HepG2 (cell line): ENCODE results near the gene DENND5B.

Experiments
- GTF3A ChIP-seq: sonication (generic); formaldehyde crosslinking; conservative IDR thresholded peaks from 2 replicates; pipeline ENCODE4 v1.4.0; 2020; ENCODE audit warnings: mild to moderate bottlenecking, missing genetic modification reagents
- KLF16 ChIP-seq, 2 experiments: sonication (generic) in 1 of 2; formaldehyde crosslinking in 1 of 2; IDR thresholded peaks; 2 replicates each; pipeline versions ENCODE4 v1.6.1 to v1.8.0; 2016 to 2023; ENCODE audit warnings: missing genetic modification reagents in 2 of 2, missing compliant biosample characterization in 1 of 2
- NFIB ChIP-seq: sonication (generic); formaldehyde crosslinking; IDR thresholded peaks from 2 replicates; pipeline ENCODE4 v1.9.0; 2021; ENCODE audit warnings: missing genetic modification reagents, mild to moderate bottlenecking, borderline replicate concordance
- NFIC ChIP-seq: IDR thresholded peaks from 2 replicates; pipeline ENCODE4 v1.6.1; 2012; ENCODE audit warnings: mild to moderate bottlenecking, low read length, inconsistent platforms
- NR2C2 ChIP-seq: sonication (generic); formaldehyde crosslinking; IDR thresholded peaks from 2 replicates; pipeline ENCODE4 v1.4.0; 2020; ENCODE audit warnings: missing genetic modification reagents, mild to moderate bottlenecking, moderate library complexity, borderline replicate concordance
- PATZ1 ChIP-seq: sonication (generic); formaldehyde crosslinking; IDR thresholded peaks from 2 replicates; pipeline ENCODE4 v1.4.0; 2020; ENCODE audit warnings: missing genetic modification reagents
- REPIN1 ChIP-seq: sonication (generic); formaldehyde crosslinking; IDR thresholded peaks from 2 replicates; pipeline ENCODE4 v1.8.0; 2022; ENCODE audit warnings: missing genetic modification reagents, low read depth, mild to moderate bottlenecking, borderline replicate concordance
- SRSF9 ChIP-seq: fragments of 200-400 bp; formaldehyde crosslinking; IDR thresholded peaks from 2 replicates; pipeline ENCODE4 v1.6.1; 2018; ENCODE audit warnings: borderline replicate concordance, mild to moderate bottlenecking, low read depth, low read length; ENCODE audit not compliant: insufficient read depth, poor library complexity, severe bottlenecking
- ZNF335 ChIP-seq: sonication (generic); formaldehyde crosslinking; IDR thresholded peaks from 2 replicates; pipeline ENCODE4 v1.4.0; 2020; ENCODE audit warnings: missing genetic modification reagents
- ZNF567 ChIP-seq: sonication (generic); formaldehyde crosslinking; IDR thresholded peaks from 2 replicates; pipeline ENCODE4 v1.8.1; 2023; ENCODE audit warnings: mild to moderate bottlenecking, missing genetic modification reagents, borderline replicate concordance
- ZNF788 ChIP-seq: sonication (generic); formaldehyde crosslinking; IDR thresholded peaks from 2 replicates; pipeline ENCODE4 v1.5.0; 2020; ENCODE audit warnings: mild to moderate bottlenecking, missing genetic modification reagents, borderline replicate concordance
- TF ChIP-seq, protein P1 (sequence below): fragments of 450-650 bp; IDR thresholded peaks from 2 replicates; pipeline ENCODE4 v1.6.1; 2017; ENCODE audit warnings: mild to moderate bottlenecking
- TF ChIP-seq, protein P2 (sequence below): sonication (generic); formaldehyde crosslinking; IDR thresholded peaks from 2 replicates; pipeline ENCODE4 v1.5.0; 2020; ENCODE audit warnings: mild to moderate bottlenecking, missing genetic modification reagents, moderate library complexity

DNA sequence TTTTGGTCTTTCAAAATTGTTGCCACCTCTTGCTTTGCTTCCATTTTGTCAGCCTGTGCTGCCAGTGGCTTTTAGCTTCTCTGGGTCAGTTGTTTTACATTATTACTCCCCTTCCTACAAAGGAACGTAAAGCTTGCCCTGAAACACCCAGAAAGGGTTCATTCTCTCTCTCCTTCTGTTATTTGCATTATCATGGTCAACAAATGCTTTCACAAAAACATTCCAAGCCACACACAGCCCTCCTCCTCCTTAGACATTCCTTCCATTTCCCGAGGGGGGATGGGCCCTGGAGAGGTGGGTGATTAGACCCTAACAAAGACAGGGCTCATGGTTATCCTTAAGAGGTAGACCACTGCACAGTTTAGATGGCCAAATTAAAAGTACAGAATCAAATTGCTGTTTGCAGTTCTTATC lies 204.6 kb downstream of the DENND5B start:
- TF ChIP-seq, protein P1, sequence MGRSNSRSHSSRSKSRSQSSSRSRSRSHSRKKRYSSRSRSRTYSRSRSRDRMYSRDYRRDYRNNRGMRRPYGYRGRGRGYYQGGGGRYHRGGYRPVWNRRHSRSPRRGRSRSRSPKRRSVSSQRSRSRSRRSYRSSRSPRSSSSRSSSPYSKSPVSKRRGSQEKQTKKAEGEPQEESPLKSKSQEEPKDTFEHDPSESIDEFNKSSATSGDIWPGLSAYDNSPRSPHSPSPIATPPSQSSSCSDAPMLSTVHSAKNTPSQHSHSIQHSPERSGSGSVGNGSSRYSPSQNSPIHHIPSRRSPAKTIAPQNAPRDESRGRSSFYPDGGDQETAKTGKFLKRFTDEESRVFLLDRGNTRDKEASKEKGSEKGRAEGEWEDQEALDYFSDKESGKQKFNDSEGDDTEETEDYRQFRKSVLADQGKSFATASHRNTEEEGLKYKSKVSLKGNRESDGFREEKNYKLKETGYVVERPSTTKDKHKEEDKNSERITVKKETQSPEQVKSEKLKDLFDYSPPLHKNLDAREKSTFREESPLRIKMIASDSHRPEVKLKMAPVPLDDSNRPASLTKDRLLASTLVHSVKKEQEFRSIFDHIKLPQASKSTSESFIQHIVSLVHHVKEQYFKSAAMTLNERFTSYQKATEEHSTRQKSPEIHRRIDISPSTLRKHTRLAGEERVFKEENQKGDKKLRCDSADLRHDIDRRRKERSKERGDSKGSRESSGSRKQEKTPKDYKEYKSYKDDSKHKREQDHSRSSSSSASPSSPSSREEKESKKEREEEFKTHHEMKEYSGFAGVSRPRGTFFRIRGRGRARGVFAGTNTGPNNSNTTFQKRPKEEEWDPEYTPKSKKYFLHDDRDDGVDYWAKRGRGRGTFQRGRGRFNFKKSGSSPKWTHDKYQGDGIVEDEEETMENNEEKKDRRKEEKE, result no peak
- TF ChIP-seq NR2C2 (CRISPR knock-in tag) (no peak), REPIN1 (CRISPR knock-in tag) (no peak), NFIB (CRISPR knock-in tag) (no peak), GTF3A (CRISPR knock-in tag) (no peak), ZNF567 (CRISPR knock-in tag) (no peak), NFIC (no peak), ZNF788 (no peak), PATZ1 (no peak), SRSF9 (no peak), ZNF335 (no peak), KLF16 (CRISPR knock-in tag; IDR thresholded peaks at IDR 0.05) (no peak)
- TF ChIP-seq, protein P2, sequence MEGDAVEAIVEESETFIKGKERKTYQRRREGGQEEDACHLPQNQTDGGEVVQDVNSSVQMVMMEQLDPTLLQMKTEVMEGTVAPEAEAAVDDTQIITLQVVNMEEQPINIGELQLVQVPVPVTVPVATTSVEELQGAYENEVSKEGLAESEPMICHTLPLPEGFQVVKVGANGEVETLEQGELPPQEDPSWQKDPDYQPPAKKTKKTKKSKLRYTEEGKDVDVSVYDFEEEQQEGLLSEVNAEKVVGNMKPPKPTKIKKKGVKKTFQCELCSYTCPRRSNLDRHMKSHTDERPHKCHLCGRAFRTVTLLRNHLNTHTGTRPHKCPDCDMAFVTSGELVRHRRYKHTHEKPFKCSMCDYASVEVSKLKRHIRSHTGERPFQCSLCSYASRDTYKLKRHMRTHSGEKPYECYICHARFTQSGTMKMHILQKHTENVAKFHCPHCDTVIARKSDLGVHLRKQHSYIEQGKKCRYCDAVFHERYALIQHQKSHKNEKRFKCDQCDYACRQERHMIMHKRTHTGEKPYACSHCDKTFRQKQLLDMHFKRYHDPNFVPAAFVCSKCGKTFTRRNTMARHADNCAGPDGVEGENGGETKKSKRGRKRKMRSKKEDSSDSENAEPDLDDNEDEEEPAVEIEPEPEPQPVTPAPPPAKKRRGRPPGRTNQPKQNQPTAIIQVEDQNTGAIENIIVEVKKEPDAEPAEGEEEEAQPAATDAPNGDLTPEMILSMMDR (CRISPR knock-in tag), result no peak
